AG10803 (cell line): ENCODE results near the gene PRRX2.

Experiments
- DNase-seq: peaks from one replicate; pipeline ENCODE4 v3.0.0; 2010; ENCODE audit warnings: low read depth
- H3K4me3 ChIP-seq: 2 replicates; pipeline ENCODE4 v1.5.1; 2011; ENCODE audit warnings: mild to moderate bottlenecking, low read length, control low read depth
- CTCF ChIP-seq: conservative IDR thresholded peaks from 2 replicates; pipeline ENCODE4 v1.5.1; 2011; ENCODE audit warnings: mild to moderate bottlenecking, low read length, control low read depth, inconsistent platforms

Gene PRRX2

GRCh38 chr9:129731477-129732085, 66.1 kb downstream of the PRRX2 start:
- no peak for TF ChIP-seq CTCF
- DNase-seq: no peak
- no peak overlapping the region for H3K4me3 ChIP-seq

GRCh38 chr9:129732100-129732499, 66.7 kb downstream of the PRRX2 start:
- no peak for TF ChIP-seq CTCF

GRCh38 chr9:129732946-129733631, 67.6 kb downstream of the PRRX2 start:
- DNase-seq: no peak
- no peak overlapping the region for H3K4me3 ChIP-seq
- no peak for TF ChIP-seq CTCF

More at GRCh38 chr9:129732100-129732499, 66.7 kb downstream of the PRRX2 start:
- no peak overlapping the region for H3K4me3 ChIP-seq
- no peak for DNase-seq

GRCh38 chr9:129733632-129733953, 68.1 kb downstream of the PRRX2 start:
- no peak overlapping the region for H3K4me3 ChIP-seq
- TF ChIP-seq CTCF: no peak
- DNase-seq: no peak

GRCh38 chr9:129735546-129735945, 70.1 kb downstream of the PRRX2 start:
- H3K4me3 ChIP-seq: no peak overlapping the region
- no peak for TF ChIP-seq CTCF
- no peak for DNase-seq

GRCh38 chr9:129736334-129736733, 70.9 kb downstream of the PRRX2 start:
- DNase-seq: no peak
- TF ChIP-seq CTCF: no peak
- H3K4me3 ChIP-seq: no peak overlapping the region
